Heart right ventricle (tissue), 16 donors: ENCODE results near the gene SNRPD3. TPM values are rescaled to one million over a fixed set of nuclear protein-coding genes. Genes with fewer than 3 reads are reported as not detected.

Experiments
- ATAC-seq, 8 donors: fragments of 200-7000 bp; cut with Tn5 transposase; one replicate each; pipeline ENCODE4 v1.9.1; 2020; ENCODE audit warnings: mild to moderate bottlenecking in 8 of 8, moderate library complexity in 8 of 8, moderate number of reproducible peaks in 1 of 8
- DNase-seq, 2 donors: peaks; one replicate each; pipeline ENCODE4 v3.0.0-alpha.2; 2020
- H3K27ac ChIP-seq, 10 donors: fragments of 200-600 bp; sonication (generic) in 2 of 10; one replicate each; pipeline versions ENCODE4 v1.5.0 to v1.8.0; 2020 to 2022; ENCODE audit warnings: mild to moderate bottlenecking in 3 of 10
- H3K27me3 ChIP-seq, 7 donors: fragments of 200-600 bp; one replicate each; pipeline ENCODE4 v1.8.0; 2021 to 2022; ENCODE audit warnings: mild to moderate bottlenecking in 2 of 7
- H3K36me3 ChIP-seq, 9 donors: fragments of 200-600 bp; sonication (generic) in 1 of 9; one replicate each; pipeline versions ENCODE4 v1.5.0 to v1.8.0; 2020 to 2022; ENCODE audit warnings: mild to moderate bottlenecking in 2 of 9
- H3K4me1 ChIP-seq, 9 donors: fragments of 200-600 bp; sonication (generic) in 1 of 9; one replicate each; pipeline versions ENCODE4 v1.5.0 to v1.8.0; 2020 to 2022; ENCODE audit warnings: mild to moderate bottlenecking in 4 of 9
- H3K4me3 ChIP-seq, 10 donors: fragments of 200-600 bp; sonication (generic) in 2 of 10; one replicate each; pipeline versions ENCODE4 v1.5.0 to v1.8.0; 2020 to 2022; ENCODE audit warnings: mild to moderate bottlenecking in 7 of 10, moderate library complexity in 2 of 10
- H3K9me3 ChIP-seq, 11 donors: fragments of 200-600 bp in 10 of 11; sonication (generic) in 2 of 11; one replicate each; pipeline versions ENCODE4 v1.5.0 to v1.8.0; 2013 to 2022; ENCODE audit warnings: mild to moderate bottlenecking in 2 of 11, control low read depth in 1 of 11, moderate library complexity in 1 of 11
- CTCF ChIP-seq, 9 donors: fragments of 200-600 bp; sonication (generic) in 2 of 9; IDR thresholded peaks; one replicate each; pipeline versions ENCODE4 v1.5.0 to v1.8.0; 2021 to 2022; ENCODE audit warnings: antibody characterized with exemption in 9 of 9, mild to moderate bottlenecking in 5 of 9, moderate library complexity in 1 of 9
- WGBS, 2 donors: extraction: QIAGEN DNeasy Blood & Tissue Kit; methylation state at CpG; one replicate each; pipeline ENCODE4 v1.1.7; 2013; ENCODE audit warnings: inconsistent platforms in 1 of 2; 5-methylcytosine and 5-hydroxymethylcytosine counted together
- intact Hi-C, 10 donors: fragments of 100-400 bp; cut with DNase I; formaldehyde crosslinking; loops; one replicate each; pipeline versions ENCODE4 v1.11.1 to v1.14.2; 2022
- polyA plus RNA-seq, 2 donors: library from polyadenylated mRNA; stranded (reverse); fragments of 200-250 nt; gene quantifications; one replicate each; pipeline ENCODE4 v1.2.3, GENCODE V29; 2013
- total RNA-seq, 10 donors: library from RNA; stranded (reverse); fragmentation: NEBNext Ultra II Directional in 3 of 10; extraction: Animal tissue kit (Norgen Biotek cat#: 25700) in 3 of 10; gene quantifications; one replicate each; pipeline versions ENCODE4 v1.2.1 to v1.2.4, GENCODE V29; 2021 to 2023
- donor health status: Arrhythmogenic right ventricular cardiomyopathy.
- donor health status: ischemic (EF 13 %, LVEDD 7.1; RV severe dilation, severe dysfunction).
- donor health status: healthy with polysubstance abuse.
- donor health status: DM: no; HTN: yes; CAD: no.
- donor health status: DM: no; HTN: no; CAD: no.
- donor health status: ischemic (EF 25% LVEDD 6.9; RV normal size, moderate dysfunction).
- donor health status: ischemic (EF 25% LVEDD 5.7; RV mildly dilated, moderate dysfunction).
- donor health status: healthy.
- donor health status: DM: yes; HTN: yes; CAD: no.
- donor health status: Ischemic cardiomyopathy.
- donor health status: ischemic (EF 35%, LVEDD 5.7; RV mildly dilated, moderate dysfunction).
- donor health status: nonischemic (EF 11% LVEDD 7.7; RV severe dilation, severe dysfunction).
- donor health status: DM: yes; HTN: yes; CAD: no.
- donor health status: PGD.
- donor health status: ischemic (EF 29% LVEDD 5.4; RV normal size, mild dysfunction).
- donor health status: nonischemic (EF 23%, LVEDD 6.1; RV moderate dilation, normal function).

The SNRPD3 gene
- total and polyA plus RNA-seq, 12 donors: 47.3 to 127 (median 74.0) TPM

- WGBS, 2 donors: 80 to 81% methylated on average over 8 of the region's 8 CpGs
- ATAC-seq: no peak
- intact Hi-C loops: no loop called here
Measured at GRCh38 chr22:24587948-24588347, 32.1 kb downstream of the SNRPD3 start.

GRCh38 chr22:24588381-24588756, 32.6 kb downstream of the SNRPD3 start:
- Histone ChIP-seq H3K36me3 (peaks cover 0 to 45% (median 0%) of the 10 kb centered on the region in 9 donors), H3K27ac (no peak overlapping the region), H3K4me1 (peaks cover 0 to 29% (median 10%) of the 10 kb centered on the region in 9 donors), H3K27me3 (no peaks in the 10 kb centered on the region), H3K9me3 (no peaks in the 10 kb centered on the region), H3K4me3 (no peak overlapping the region)
- WGBS, 2 donors: 67% methylated on average over 13 of the region's 13 CpGs
- DNase-seq (peak in 1 of 2 donors; percentile 34), ATAC-seq (no peak)
- no peak for TF ChIP-seq CTCF (IDR thresholded peaks at IDR 0.05)
- intact Hi-C loops: no loop called here

More at GRCh38 chr22:24587948-24588347, 32.1 kb downstream of the SNRPD3 start:
- H3K4me1 ChIP-seq: peaks cover 0 to 30% (median 12%) of the 10 kb centered on the region in 9 donors
- H3K9me3 ChIP-seq: no peaks in the 10 kb centered on the region
- H3K27ac ChIP-seq: no peak overlapping the region
- H3K36me3 ChIP-seq: peaks cover 0 to 45% (median 0%) of the 10 kb centered on the region in 9 donors
- DNase-seq: no peak
- no peak overlapping the region for H3K4me3 ChIP-seq
- no peaks in the 10 kb centered on the region for H3K27me3 ChIP-seq
- TF ChIP-seq CTCF (IDR thresholded peaks at IDR 0.05): no peak

GRCh38 chr22:24588757-24589481, 33.1 kb downstream of the SNRPD3 start:
- intact Hi-C loops: no loop called here
- peaks cover 0 to 45% (median 0%) of the 10 kb centered on the region in 9 donors for H3K36me3 ChIP-seq
- DNase-seq (no peak), ATAC-seq (no peak)
- H3K9me3 ChIP-seq: no peaks in the 10 kb centered on the region
- H3K4me1 ChIP-seq: peaks cover 0 to 27% (median 10%) of the 10 kb centered on the region in 9 donors
- H3K27me3 ChIP-seq: no peaks in the 10 kb centered on the region
- WGBS, 2 donors: 91 to 97% methylated on average over 21 of the region's 21 CpGs
- TF ChIP-seq CTCF (IDR thresholded peaks at IDR 0.05): no peak
- H3K4me3 ChIP-seq: no peak overlapping the region
- H3K27ac ChIP-seq: no peak overlapping the region

GRCh38 chr22:24589518-24590030, 33.8 kb downstream of the SNRPD3 start:
- Histone ChIP-seq H3K36me3 (peaks cover 0 to 45% (median 0%) of the 10 kb centered on the region in 9 donors), H3K27me3 (no peaks in the 10 kb centered on the region), H3K27ac (no peak overlapping the region), H3K9me3 (no peaks in the 10 kb centered on the region), H3K4me1 (peaks cover 0 to 20% (median 9%) of the 10 kb centered on the region in 9 donors), H3K4me3 (no peak overlapping the region)
- intact Hi-C loops: no loop called here
- ATAC-seq: no peak
- TF ChIP-seq CTCF (IDR thresholded peaks at IDR 0.05): no peak
- WGBS, 2 donors: 93 to 94% methylated on average over 7 of the region's 7 CpGs
- DNase-seq: no peak
